Endothelial cell (in vitro differentiated cells): ENCODE measurements around the gene FOXP4. TPM values are rescaled to one million over a fixed set of nuclear protein-coding genes. Genes with fewer than 3 reads are reported as not detected.
A peak's percentile ranks its signal among the peaks of the same experiment; 100 is the strongest.

Experiments
- DNase-seq: peaks from one replicate; pipeline ENCODE4 v3.0.0; 2021; ENCODE audit warnings: low spot score
- H3K27ac Mint-ChIP-seq: one replicate; pipeline ENCODE4 v1.8.0; 2021; ENCODE audit warnings: mixed read lengths, inconsistent platforms; ENCODE audit not compliant: unreplicated experiment
- H3K27me3 Mint-ChIP-seq: one replicate; pipeline ENCODE4 v1.8.0; 2021; ENCODE audit warnings: mild to moderate bottlenecking, moderate library complexity, mixed read lengths, inconsistent platforms; ENCODE audit not compliant: unreplicated experiment
- H3K36me3 Mint-ChIP-seq: one replicate; pipeline ENCODE4 v1.8.0; 2021; ENCODE audit warnings: mild to moderate bottlenecking, low read depth, mixed read lengths, inconsistent platforms; ENCODE audit not compliant: unreplicated experiment
- H3K4me1 Mint-ChIP-seq: one replicate; pipeline ENCODE4 v1.8.0; 2021; ENCODE audit warnings: mild to moderate bottlenecking, mixed read lengths, inconsistent platforms; ENCODE audit not compliant: unreplicated experiment
- H3K4me3 Mint-ChIP-seq: one replicate; pipeline ENCODE4 v1.8.0; 2021; ENCODE audit warnings: mild to moderate bottlenecking, mixed read lengths, inconsistent platforms; ENCODE audit not compliant: unreplicated experiment
- H3K9me3 Mint-ChIP-seq: one replicate; pipeline ENCODE4 v1.8.0; 2021; ENCODE audit warnings: mixed read lengths, inconsistent platforms; ENCODE audit not compliant: unreplicated experiment
- total RNA-seq: library from RNA; stranded (reverse); fragmentation: NEBNext Ultra II Directional; extraction: Animal tissue kit (Norgen Biotek cat#: 25700); gene quantifications from one replicate; pipeline ENCODE4 v1.2.1, GENCODE V29; 2021; ENCODE audit not compliant: unreplicated experiment
- TF ChIP-seq, protein P1 (sequence below): fragments of 200-600 bp; sonication (generic); IDR thresholded peaks from one replicate; pipeline ENCODE4 v1.5.0; 2021; ENCODE audit warnings: antibody characterized with exemption; ENCODE audit not compliant: unreplicated experiment

Gene FOXP4
- total RNA-seq, 1 donor from 2014 or later: 32.5 TPM

GRCh38 chr6:41638002-41638934, 92.1 kb downstream of the FOXP4 start, which contains the start of gene MDFI:
Gene MDFI, plus strand, starts transcription at chr6:41638468. Its CDS starts 282 bp downstream, at chr6:41638750.
- peak within 1 kb of the TSS; percentile 86 for H3K27ac Mint-ChIP-seq
- peaks cover 31% of the 10 kb centered on the region for H3K36me3 Mint-ChIP-seq
- peak; percentile 64 for DNase-seq
- H3K4me3 Mint-ChIP-seq: peak within 1 kb of the TSS; percentile 98
- TF ChIP-seq, protein P1, sequence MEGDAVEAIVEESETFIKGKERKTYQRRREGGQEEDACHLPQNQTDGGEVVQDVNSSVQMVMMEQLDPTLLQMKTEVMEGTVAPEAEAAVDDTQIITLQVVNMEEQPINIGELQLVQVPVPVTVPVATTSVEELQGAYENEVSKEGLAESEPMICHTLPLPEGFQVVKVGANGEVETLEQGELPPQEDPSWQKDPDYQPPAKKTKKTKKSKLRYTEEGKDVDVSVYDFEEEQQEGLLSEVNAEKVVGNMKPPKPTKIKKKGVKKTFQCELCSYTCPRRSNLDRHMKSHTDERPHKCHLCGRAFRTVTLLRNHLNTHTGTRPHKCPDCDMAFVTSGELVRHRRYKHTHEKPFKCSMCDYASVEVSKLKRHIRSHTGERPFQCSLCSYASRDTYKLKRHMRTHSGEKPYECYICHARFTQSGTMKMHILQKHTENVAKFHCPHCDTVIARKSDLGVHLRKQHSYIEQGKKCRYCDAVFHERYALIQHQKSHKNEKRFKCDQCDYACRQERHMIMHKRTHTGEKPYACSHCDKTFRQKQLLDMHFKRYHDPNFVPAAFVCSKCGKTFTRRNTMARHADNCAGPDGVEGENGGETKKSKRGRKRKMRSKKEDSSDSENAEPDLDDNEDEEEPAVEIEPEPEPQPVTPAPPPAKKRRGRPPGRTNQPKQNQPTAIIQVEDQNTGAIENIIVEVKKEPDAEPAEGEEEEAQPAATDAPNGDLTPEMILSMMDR: no peak
- H3K27me3 Mint-ChIP-seq: peaks cover 17% of the 10 kb centered on the region
- H3K9me3 Mint-ChIP-seq: no peaks in the 10 kb centered on the region
- peaks cover 65% of the 10 kb centered on the region for H3K4me1 Mint-ChIP-seq

GRCh38 chr6:41638935-41639808, 93.0 kb downstream of the FOXP4 start:
- Mint-ChIP-seq H3K27ac (peak overlapping the region; percentile 81), H3K27me3 (peaks cover 17% of the 10 kb centered on the region), H3K9me3 (no peaks in the 10 kb centered on the region), H3K4me3 (peak overlapping the region; percentile 98), H3K4me1 (peaks cover 71% of the 10 kb centered on the region), H3K36me3 (peaks cover 36% of the 10 kb centered on the region)
- TF ChIP-seq, protein P1: no peak
- peak; percentile 62 for DNase-seq

GRCh38 chr6:41639809-41640371, 93.7 kb downstream of the FOXP4 start:
- H3K4me3 Mint-ChIP-seq: peak overlapping the region; percentile 98
- H3K4me1 Mint-ChIP-seq: peaks cover 70% of the 10 kb centered on the region
- peaks cover 20% of the 10 kb centered on the region for H3K27me3 Mint-ChIP-seq
- DNase-seq: no peak
- no peaks in the 10 kb centered on the region for H3K9me3 Mint-ChIP-seq
- TF ChIP-seq, protein P1: no peak
- H3K36me3 Mint-ChIP-seq: peaks cover 36% of the 10 kb centered on the region
- H3K27ac Mint-ChIP-seq: peak overlapping the region; percentile 36

DNA sequence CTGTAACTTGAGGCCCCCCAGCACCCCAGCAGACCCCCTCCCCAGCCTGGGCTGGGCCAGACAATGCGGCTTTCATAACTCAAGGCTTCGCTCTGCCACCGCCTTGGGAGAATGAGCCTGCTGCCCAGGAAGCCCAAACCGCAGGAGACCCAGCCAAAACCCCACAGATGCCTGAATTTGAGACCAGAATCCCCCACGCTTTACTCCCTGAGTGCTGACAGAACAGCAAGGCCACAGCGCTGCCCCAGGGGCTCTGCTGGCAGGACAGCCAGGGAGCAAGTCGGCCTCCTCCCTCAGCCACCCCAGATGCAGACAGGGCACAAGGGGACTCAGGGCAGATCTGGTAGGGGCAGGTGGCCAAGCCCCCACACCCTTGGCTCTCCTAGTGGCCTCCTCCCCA, 94.2 kb downstream of the FOXP4 start:
- no peak overlapping the region for H3K27ac Mint-ChIP-seq
- peaks cover 69% of the 10 kb centered on the region for H3K4me1 Mint-ChIP-seq
- DNase-seq: no peak
- H3K27me3 Mint-ChIP-seq: peaks cover 22% of the 10 kb centered on the region
- TF ChIP-seq, protein P1: no peak
- H3K4me3 Mint-ChIP-seq: peak overlapping the region; percentile 98
- H3K9me3 Mint-ChIP-seq: no peaks in the 10 kb centered on the region
- peaks cover 39% of the 10 kb centered on the region for H3K36me3 Mint-ChIP-seq
